H54 (cell line): Measurements from ENCODE around the gene PEX6.
A peak's percentile ranks its signal among the peaks of the same experiment; 100 is the strongest.

ENCODE experiments used
- DNase-seq: peaks from one replicate; pipeline ENCODE4 v3.0.0; 2011; ENCODE audit warnings: low spot score, mixed read lengths; ENCODE audit not compliant: insufficient read length
- FAIRE-seq: peaks from 3 replicates; lab custom pipeline; 2011; peaks lifted over from hg19 to GRCh38; lab: Jason Lieb, UNC
- POLR2A ChIP-seq: IDR thresholded peaks from 2 replicates; pipeline ENCODE4 v1.6.1; 2011; ENCODE audit warnings: low read depth, mild to moderate bottlenecking, low read length

PEX6 gene

GRCh38 chr6:42978839-42979522 is at the start of gene PEX6:
Gene PEX6 (minus strand): TSS chr6:42979181. CDS start chr6:42979150, 31 bp downstream.
- no peak for FAIRE-seq
- TF ChIP-seq POLR2A, result peak; percentile 79
- DNase-seq, result peak; percentile 87

- FAIRE-seq, result no peak
- no peak for DNase-seq
- TF ChIP-seq POLR2A, result no peak
Measured at GRCh38 chr6:43026365-43026764, 47.4 kb upstream of the PEX6 start.

GRCh38 chr6:43024436-43024835 is 45.5 kb upstream of the PEX6 start:
- DNase-seq (no peak), FAIRE-seq (no peak)
- no peak for TF ChIP-seq POLR2A

GRCh38 chr6:43021270-43022047 is 42.5 kb upstream of the PEX6 start, which contains the start of gene RRP36:
Gene RRP36 (plus strand): TSS chr6:43021623. CDS start chr6:43021655, 32 bp downstream.
- DNase-seq (peak; percentile 87), FAIRE-seq (no peak)
- peak; percentile 51; the same call in 1 of the 2 replicates for TF ChIP-seq POLR2A

- DNase-seq, result peak; percentile 47
- TF ChIP-seq POLR2A, result no peak
- no peak for FAIRE-seq
Measured at GRCh38 chr6:43020847-43021246, 41.9 kb upstream of the PEX6 start.

GRCh38 chr6:43020052-43020705 is 41.2 kb upstream of the PEX6 start:
- no peak for FAIRE-seq
- no peak for DNase-seq
- TF ChIP-seq POLR2A, result no peak

GRCh38 chr6:43019152-43019551 is 40.2 kb upstream of the PEX6 start:
- FAIRE-seq (no peak), DNase-seq (no peak)
- no peak for TF ChIP-seq POLR2A

- no peak for TF ChIP-seq POLR2A
- DNase-seq (no peak), FAIRE-seq (no peak)
Measured at GRCh38 chr6:43016943-43017334, 38.0 kb upstream of the PEX6 start.

GRCh38 chr6:43016176-43016942 is 37.4 kb upstream of the PEX6 start:
- FAIRE-seq (no peak), DNase-seq (no peak)
- TF ChIP-seq POLR2A, result no peak

- TF ChIP-seq POLR2A, result no peak
- FAIRE-seq, result no peak
- DNase-seq, result peak; percentile 31
Measured at GRCh38 chr6:43014434-43014909, 35.5 kb upstream of the PEX6 start.

GRCh38 chr6:43013843-43014433 is 35.0 kb upstream of the PEX6 start, which contains the start of the genes KLHDC3 and MEA1:
Gene KLHDC3 (plus strand): TSS chr6:43014249. CDS start chr6:43017193, 2,944 bp downstream.
Gene MEA1 (minus strand): TSS chr6:43013946. CDS start chr6:43013813, 133 bp downstream.
- TF ChIP-seq POLR2A, result peak; percentile 58
- FAIRE-seq (peak; percentile 93), DNase-seq (peak; percentile 95)

GRCh38 chr6:43013097-43013842 is 34.3 kb upstream of the PEX6 start:
- no peak for TF ChIP-seq POLR2A
- FAIRE-seq (no peak), DNase-seq (peak; percentile 50)

- FAIRE-seq (no peak), DNase-seq (no peak)
- TF ChIP-seq POLR2A, result no peak
Measured at GRCh38 chr6:43012364-43012763, 33.4 kb upstream of the PEX6 start.
